Measurements from ENCODE around the gene ARV1.

DNA sequence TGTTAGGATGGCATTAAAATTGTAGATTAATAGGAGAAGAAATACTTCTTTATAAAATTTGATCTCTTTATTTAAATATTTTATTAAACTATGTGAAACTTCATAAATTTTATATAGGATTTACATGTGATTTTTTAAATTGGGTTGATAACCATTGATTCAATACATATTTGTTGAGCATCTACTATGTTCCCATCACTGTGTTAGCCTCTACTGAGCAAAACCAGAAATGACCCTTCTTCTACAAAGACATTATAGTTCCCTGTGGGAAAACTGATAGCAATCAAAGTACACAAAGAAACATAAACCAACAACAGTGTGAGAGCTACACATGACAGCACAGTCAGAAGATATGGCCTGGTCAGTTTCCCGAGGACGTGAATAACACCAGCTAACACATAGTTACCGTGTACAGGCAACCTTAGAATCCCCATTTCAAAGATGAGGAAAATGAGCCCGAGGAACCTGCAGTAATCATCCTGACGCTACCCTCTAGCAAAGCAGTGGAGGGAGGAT is 12.5 kb upstream of the ARV1 start:
- TF ChIP-seq, protein P1, sequence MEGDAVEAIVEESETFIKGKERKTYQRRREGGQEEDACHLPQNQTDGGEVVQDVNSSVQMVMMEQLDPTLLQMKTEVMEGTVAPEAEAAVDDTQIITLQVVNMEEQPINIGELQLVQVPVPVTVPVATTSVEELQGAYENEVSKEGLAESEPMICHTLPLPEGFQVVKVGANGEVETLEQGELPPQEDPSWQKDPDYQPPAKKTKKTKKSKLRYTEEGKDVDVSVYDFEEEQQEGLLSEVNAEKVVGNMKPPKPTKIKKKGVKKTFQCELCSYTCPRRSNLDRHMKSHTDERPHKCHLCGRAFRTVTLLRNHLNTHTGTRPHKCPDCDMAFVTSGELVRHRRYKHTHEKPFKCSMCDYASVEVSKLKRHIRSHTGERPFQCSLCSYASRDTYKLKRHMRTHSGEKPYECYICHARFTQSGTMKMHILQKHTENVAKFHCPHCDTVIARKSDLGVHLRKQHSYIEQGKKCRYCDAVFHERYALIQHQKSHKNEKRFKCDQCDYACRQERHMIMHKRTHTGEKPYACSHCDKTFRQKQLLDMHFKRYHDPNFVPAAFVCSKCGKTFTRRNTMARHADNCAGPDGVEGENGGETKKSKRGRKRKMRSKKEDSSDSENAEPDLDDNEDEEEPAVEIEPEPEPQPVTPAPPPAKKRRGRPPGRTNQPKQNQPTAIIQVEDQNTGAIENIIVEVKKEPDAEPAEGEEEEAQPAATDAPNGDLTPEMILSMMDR (conservative IDR thresholded peaks at IDR 0.05 in 1 of 2, IDR thresholded peaks at IDR 0.05 in 1 of 2; ENCODE audit: extremely low read depth in 1 of 2, insufficient read depth in 1 of 2, low read depth in 1 of 2, low read length in 2 of 2), result no peak
- no peak for TF ChIP-seq EZH2 (IDR thresholded peaks at IDR 0.05; ENCODE audit: borderline replicate concordance, low read length)
